HG03439 (cell line): ENCODE data around the gene TBL1XR1.

Experiments used
- ATAC-seq: cut with Tn5 transposase; IDR thresholded peaks from one replicate; pipeline ENCODE4 v1.9.1; 2021; ENCODE audit warnings: mild to moderate bottlenecking, moderate library complexity; ENCODE audit not compliant: unreplicated experiment

The TBL1XR1 gene

DNA sequence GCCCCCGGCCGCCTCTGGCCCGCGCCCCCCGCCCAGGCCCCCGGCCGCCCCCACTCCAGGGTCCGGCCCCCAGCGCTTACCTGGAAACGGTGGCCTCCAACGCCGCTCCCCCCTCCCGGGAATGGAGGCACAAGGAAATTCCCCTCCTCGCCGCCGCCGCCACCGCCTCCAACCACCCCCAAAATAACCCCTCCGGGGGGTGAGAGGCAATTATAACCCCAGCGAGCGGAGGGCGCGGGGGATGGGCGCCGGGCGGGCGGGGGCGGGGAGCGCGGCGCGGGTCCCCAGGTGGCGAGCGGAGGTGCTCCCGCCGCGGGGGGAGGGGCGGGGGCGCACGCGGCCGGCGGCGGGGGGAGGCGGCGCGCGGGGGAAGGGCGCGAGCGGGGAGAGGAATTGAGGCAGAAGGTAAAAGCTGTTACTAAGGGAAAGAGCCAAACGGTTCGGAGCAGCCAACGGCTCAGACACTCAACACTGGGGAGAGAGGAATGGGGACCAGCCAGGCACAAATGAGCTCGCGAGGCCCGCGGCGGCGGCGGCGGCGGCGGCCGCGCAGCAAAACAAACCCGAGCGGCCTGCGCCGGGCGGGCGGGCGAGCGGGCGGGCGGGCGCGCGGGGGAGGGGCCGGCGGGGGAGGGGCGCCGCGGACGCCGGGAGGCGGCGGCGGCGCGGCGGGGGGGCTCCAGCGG is at the start of gene TBL1XR1:
TSS of gene TBL1XR1 (minus strand) at position 442 of the 686 bp plus-strand sequence. CDS start 132,505 bp downstream, outside the sequence.
- ATAC-seq, result peak; percentile 48

- ATAC-seq, result no peak
Observed at GRCh38 chr3:177245250-177245649, 48.0 kb upstream of the TBL1XR1 start.

DNA sequence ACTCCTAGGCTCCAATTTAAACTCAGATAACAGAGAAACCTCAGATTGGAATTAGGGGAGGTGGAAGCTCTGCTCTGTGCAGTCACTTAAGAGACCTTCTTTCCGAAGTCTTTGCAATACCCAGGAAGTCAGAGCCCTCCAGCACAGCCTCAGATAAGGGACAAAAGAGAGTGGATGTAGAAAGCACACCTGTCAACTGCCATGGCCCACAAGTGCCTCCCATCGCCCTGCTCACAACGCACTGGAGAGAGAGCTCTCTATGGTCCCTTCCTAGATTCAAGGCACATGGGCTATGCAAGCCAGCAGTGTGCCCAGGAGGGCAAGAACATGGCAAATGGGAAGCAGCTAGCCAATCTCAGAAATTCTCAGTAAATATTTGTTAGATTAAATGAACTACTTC is 47.3 kb upstream of the TBL1XR1 start:
- ATAC-seq, result no peak

- ATAC-seq, result no peak
Observed at GRCh38 chr3:177238686-177239216, 41.5 kb upstream of the TBL1XR1 start.

- ATAC-seq, result no peak
Observed at GRCh38 chr3:177237206-177237605, 39.9 kb upstream of the TBL1XR1 start.

DNA sequence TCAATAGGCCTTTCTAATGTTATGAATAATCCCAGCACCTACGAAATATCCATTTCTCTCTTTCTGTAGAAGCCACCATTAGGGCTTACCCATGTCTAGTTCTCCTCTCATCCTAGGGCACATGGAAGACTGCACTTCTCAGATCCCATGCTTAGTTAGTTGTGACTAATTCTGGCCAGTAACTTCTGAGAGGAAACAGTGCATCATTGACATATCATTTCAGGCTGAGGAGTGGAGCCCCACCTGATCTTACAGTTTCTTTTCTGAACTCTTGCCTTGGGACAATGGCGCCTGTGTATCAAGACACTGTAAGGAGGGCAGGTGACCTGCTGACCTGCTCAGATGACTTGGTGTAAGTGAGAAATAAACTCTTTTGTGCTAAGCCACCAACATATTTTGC is 39.4 kb upstream of the TBL1XR1 start:
- ATAC-seq, result no peak

- ATAC-seq, result no peak
Observed at GRCh38 chr3:177234121-177234520, 36.8 kb upstream of the TBL1XR1 start.

- no peak for ATAC-seq
Observed at GRCh38 chr3:177231242-177231641, 34.0 kb upstream of the TBL1XR1 start.

DNA sequence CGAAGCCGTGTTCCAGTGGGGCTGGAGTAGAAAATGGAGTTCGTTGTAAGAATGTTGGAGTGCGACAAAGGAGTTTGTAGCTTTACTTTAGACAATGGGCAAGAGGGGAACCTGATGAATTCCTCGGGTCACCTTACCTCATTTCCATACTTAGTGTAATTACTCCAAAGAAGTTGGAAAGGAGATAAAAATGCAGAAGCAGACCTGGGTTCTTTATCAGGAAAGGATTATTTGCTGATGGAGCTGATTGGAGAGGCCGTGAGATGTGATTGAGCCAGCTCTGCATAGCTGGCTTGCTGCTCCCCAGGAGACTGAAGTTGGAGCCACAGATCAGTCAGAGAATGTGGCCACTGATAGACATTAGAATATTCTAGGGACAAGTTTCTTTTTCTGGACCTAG is 33.4 kb upstream of the TBL1XR1 start:
- ATAC-seq, result no peak

DNA sequence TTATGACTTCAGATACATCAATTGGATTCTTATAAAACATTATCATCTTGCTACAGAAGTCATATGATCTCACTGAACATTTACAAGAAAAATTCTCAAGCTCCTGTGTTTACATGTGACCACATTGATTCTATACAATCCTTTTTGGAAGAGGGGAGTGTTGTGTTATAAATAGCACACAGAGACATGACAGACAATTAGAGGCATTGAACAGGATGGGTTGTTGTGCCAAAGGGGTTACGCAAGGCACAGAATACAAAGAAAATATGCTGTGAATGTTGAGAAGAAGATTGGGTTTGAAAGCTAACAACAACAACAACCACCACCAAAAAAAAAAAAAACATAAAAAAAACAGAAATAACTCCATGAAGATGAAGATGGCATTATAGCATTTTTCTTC is 32.5 kb upstream of the TBL1XR1 start:
- ATAC-seq, result no peak

GRCh38 chr3:177228601-177229190 is 31.4 kb upstream of the TBL1XR1 start:
- ATAC-seq, result no peak

DNA sequence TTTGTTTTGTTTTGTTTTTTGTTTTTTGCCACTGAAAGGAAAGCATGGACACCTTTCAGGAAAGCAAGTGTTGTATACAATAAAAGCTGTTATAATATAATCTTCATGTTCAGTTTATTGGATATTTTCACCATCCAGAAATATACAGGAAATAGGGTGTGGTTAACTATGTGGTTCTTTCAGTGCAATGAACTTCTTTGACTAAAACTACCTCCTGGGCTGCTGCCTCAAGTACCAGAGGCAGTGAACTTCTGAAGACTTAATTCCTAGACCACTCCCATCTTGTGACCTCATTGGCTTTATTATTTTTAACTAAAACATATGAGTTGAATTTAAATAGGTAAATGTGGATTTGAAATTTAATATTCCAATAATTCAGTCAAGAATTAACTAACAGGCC is 27.1 kb upstream of the TBL1XR1 start:
- ATAC-seq, result no peak

DNA sequence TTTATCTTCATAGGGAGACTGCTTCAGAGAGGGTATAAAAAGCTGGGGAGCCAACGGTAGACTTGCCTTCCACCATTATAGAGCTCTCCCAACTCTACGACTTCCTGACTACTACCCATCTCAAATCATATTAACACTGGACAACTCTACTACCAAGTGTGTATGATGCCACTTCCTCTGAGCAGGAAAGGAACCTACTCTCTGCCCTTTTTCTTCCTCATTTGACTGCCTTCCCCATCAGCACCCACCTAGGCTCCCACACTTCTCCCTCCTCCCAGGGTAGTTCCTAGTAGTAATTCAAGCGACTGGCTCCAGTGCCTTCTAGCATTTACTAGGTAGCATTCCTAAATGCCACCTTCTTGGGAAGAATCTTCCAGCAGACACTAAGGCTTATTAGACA is 24.5 kb upstream of the TBL1XR1 start:
- no peak for ATAC-seq

DNA sequence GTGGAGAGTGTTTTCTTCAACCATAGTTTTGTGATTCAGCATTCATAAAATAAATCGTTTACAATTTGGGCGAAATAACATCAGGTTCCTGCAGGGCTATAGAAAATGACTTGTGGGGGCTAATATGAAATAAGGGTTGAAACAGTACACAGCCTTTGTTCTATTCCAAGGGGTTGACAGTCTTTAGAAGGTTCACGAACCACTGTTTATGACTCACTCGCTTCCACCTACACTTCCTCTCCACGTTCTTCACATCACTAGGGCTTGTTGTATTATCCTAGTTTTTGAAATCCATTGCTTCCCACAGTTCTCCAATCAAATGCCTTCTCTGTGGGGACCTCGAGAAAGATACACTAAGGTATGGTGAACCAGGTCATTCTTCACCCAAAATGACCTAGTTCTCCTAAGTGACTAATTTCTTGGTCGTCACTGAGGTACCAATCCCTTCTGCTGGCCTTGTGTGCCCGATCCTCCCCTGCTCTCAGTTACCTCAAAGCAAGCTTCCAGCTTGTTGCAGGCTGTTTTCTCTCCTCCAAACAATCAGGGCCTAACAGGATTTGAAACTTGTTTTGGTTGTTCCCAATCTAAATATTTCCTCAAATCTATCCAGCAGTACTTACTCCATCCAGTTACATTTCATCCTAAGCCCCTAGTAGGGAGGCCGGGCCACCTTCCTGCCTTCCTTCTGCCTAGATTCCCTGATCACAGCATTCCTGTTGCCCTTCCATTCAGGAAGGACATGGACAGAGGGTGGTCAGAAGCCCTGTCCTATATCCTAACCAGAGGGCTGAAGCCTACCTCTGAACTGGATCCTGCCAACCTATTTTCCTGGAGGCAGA is 23.1 kb upstream of the TBL1XR1 start:
- ATAC-seq, result no peak

GRCh38 chr3:177213801-177214535 is 16.7 kb upstream of the TBL1XR1 start:
- no peak for ATAC-seq

DNA sequence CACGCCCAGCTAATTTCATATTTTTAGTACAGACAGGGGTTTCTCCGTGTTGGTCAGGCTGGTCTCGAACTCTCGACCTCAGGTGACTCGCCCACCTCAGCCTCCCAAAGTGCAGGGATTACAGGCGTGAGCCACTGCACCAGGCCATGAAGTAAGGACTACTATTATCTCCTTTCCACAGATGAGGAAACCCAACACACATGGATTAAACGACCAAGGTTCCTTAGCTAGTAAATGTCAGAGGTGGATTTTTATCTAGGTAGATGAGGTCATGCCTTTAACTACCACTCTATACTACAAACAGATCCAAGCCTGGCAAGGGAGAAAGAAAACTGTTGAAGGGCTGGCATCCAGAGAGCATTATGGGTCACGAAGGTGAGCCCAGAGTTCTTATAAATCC is 15.5 kb upstream of the TBL1XR1 start:
- ATAC-seq, result no peak

DNA sequence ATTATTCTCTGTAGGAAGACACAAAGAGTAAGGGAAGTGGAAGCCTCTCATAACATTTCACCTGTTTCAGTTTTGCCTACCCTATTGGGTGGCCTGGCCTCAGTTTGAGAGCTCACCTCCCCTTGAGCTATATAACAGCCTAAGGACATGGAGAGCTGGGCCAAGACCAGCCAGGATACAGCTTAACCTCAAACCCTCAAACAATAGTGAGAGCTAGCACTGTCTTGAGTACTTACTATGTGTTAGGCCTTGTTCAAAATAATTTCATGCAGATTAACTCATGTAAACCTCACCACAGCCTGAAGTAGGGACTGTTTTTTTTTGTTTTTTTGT is 15.0 kb upstream of the TBL1XR1 start:
- no peak for ATAC-seq

- ATAC-seq, result no peak
Observed at GRCh38 chr3:177211503-177212277, 14.4 kb upstream of the TBL1XR1 start.

- ATAC-seq, result no peak
Observed at GRCh38 chr3:177210744-177211502, 13.6 kb upstream of the TBL1XR1 start.

- no peak for ATAC-seq
Observed at GRCh38 chr3:177209509-177209908, 12.2 kb upstream of the TBL1XR1 start.
